KG1 (cell line): ENCODE data around the gene SPEM1.

ENCODE experiments used
- DNase-seq: peaks from one replicate; lab custom pipeline; 2025; lab: John Stamatoyannopoulos, UW

Gene SPEM1

GRCh38 chr17:7419819-7420610 is at the start of gene SPEM1:
Gene SPEM1, plus strand, starts transcription at chr17:7420324. Its CDS starts 61 bp downstream, at chr17:7420385.
- no peak for DNase-seq

GRCh38 chr17:7370853-7371252 is 49.3 kb upstream of the SPEM1 start:
- DNase-seq: no peak

- DNase-seq: no peak
These were observed 45.8 kb upstream of the SPEM1 start for GRCh38 chr17:7374353-7374752.

- DNase-seq: no peak
These were observed 41.0 kb upstream of the SPEM1 start for GRCh38 chr17:7379134-7379533.

- DNase-seq: no peak
These were observed 39.8 kb upstream of the SPEM1 start for GRCh38 chr17:7380321-7380720.

GRCh38 chr17:7380855-7381683 is 39.1 kb upstream of the SPEM1 start, which contains the start of gene TNK1:
Gene TNK1, plus strand, starts transcription at chr17:7381089. Its CDS starts 1,838 bp downstream, at chr17:7382927.
- DNase-seq: no peak

GRCh38 chr17:7382901-7383300 is 37.2 kb upstream of the SPEM1 start:
- DNase-seq: no peak

- no peak for DNase-seq
These were observed 36.8 kb upstream of the SPEM1 start for GRCh38 chr17:7383371-7383741.

- no peak for DNase-seq
These were observed 36.2 kb upstream of the SPEM1 start for GRCh38 chr17:7383742-7384488.

GRCh38 chr17:7384489-7385081 is 35.5 kb upstream of the SPEM1 start:
- no peak for DNase-seq

GRCh38 chr17:7388856-7389255 is 31.3 kb upstream of the SPEM1 start:
- DNase-seq: no peak

GRCh38 chr17:7389924-7390910 is 29.9 kb upstream of the SPEM1 start:
- no peak for DNase-seq

- no peak for DNase-seq
These were observed 28.8 kb upstream of the SPEM1 start for GRCh38 chr17:7391307-7391706.

GRCh38 chr17:7392696-7393612 is 27.2 kb upstream of the SPEM1 start:
- DNase-seq: no peak

- no peak for DNase-seq
These were observed 26.3 kb upstream of the SPEM1 start for GRCh38 chr17:7393613-7394451.

- DNase-seq: peak; percentile 7
These were observed 25.5 kb upstream of the SPEM1 start, which contains the start of gene PLSCR3 for GRCh38 chr17:7394452-7395191. Gene PLSCR3, minus strand, starts transcription at chr17:7394525. Its CDS starts 415 bp downstream, at chr17:7394110.

- no peak for DNase-seq
These were observed 24.0 kb upstream of the SPEM1 start for GRCh38 chr17:7396147-7396546.

GRCh38 chr17:7398612-7399011 is 21.5 kb upstream of the SPEM1 start:
- no peak for DNase-seq
